Measurements from ENCODE around the gene SMC1B. TPM values are rescaled to one million over a fixed set of nuclear protein-coding genes. Genes with fewer than 3 reads are reported as not detected.

Gene SMC1B
- total RNA-seq, 3 donors from 2014 or later, result not detected

- TF ChIP-seq POLR2AphosphoS5 (IDR thresholded peaks at IDR 0.05) (no peak), POLR2A (IDR thresholded peaks at IDR 0.05) (no peak)
- TF ChIP-seq, protein P1, sequence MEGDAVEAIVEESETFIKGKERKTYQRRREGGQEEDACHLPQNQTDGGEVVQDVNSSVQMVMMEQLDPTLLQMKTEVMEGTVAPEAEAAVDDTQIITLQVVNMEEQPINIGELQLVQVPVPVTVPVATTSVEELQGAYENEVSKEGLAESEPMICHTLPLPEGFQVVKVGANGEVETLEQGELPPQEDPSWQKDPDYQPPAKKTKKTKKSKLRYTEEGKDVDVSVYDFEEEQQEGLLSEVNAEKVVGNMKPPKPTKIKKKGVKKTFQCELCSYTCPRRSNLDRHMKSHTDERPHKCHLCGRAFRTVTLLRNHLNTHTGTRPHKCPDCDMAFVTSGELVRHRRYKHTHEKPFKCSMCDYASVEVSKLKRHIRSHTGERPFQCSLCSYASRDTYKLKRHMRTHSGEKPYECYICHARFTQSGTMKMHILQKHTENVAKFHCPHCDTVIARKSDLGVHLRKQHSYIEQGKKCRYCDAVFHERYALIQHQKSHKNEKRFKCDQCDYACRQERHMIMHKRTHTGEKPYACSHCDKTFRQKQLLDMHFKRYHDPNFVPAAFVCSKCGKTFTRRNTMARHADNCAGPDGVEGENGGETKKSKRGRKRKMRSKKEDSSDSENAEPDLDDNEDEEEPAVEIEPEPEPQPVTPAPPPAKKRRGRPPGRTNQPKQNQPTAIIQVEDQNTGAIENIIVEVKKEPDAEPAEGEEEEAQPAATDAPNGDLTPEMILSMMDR (IDR thresholded peaks at IDR 0.05), result peak in 1 of 3 donors; percentile 18
- intact Hi-C loops (cut with DNase I; ENCODE audit: low total_unique reads), result loop anchor here (1.0 kb wide), 1 partner anchor 40 kb away; no protein-coding TSS in a partner anchor
- Histone ChIP-seq H3K4me3 (peak overlapping the region; percentile 98 to 100 (median 99)), H3K4me1 (peaks cover 4 to 8% of the 10 kb centered on the region in 2 donors), H3K27ac (peak overlapping the region; percentile 84 to 90), H3K9me3 (no peaks in the 10 kb centered on the region), H3K36me3 (no peaks in the 10 kb centered on the region), H3K27me3 (no peaks in the 10 kb centered on the region)
- DNase-seq (ENCODE audit: low spot score in 2 of 2), result peak in 1 of 2 donors; percentile 35
Observed at GRCh38 chr22:45308957-45309421, 104.4 kb downstream of the SMC1B start.

DNA sequence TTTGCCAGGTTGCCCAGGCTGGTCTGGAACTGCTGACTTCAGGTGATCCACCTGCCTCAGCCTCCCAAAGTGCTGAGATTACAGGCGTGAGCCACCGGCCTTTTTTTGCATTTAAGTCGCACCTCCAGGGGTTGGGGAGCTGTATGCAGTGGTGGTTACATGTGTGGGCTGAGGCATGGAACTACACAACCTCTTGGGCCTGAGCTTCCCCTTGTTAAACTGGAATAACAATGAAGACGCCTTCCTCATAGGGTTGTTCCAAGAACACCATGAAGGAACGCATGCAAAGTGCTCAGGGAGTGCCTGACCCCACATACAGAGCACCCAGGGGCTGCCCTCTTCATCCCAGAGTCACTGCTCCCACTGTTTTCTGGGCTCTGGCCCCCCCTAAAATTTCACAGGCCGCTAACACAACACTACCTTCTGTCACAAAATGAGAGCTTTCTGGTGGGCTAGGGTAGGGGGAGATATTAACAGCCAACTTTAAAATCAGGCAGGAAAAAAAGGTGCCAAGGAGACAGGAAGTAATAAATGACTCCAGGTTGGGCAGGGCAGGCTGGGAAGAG is 104.9 kb downstream of the SMC1B start:
- intact Hi-C loops (cut with DNase I; ENCODE audit: low total_unique reads), result loop anchor here (1.0 kb wide), 1 partner anchor 39 kb away; no protein-coding TSS in a partner anchor
- Histone ChIP-seq H3K9me3 (no peaks in the 10 kb centered on the region), H3K27ac (peak overlapping the region; percentile 84 to 90), H3K4me3 (peak overlapping the region in 2 of 3 donors; percentile 98 to 100), H3K27me3 (no peaks in the 10 kb centered on the region), H3K36me3 (no peaks in the 10 kb centered on the region), H3K4me1 (peaks cover 4 to 8% of the 10 kb centered on the region in 2 donors)
- TF ChIP-seq POLR2A (IDR thresholded peaks at IDR 0.05) (no peak), POLR2AphosphoS5 (IDR thresholded peaks at IDR 0.05) (no peak)
- TF ChIP-seq, protein P1 (IDR thresholded peaks at IDR 0.05), result no peak
- DNase-seq (ENCODE audit: low spot score in 2 of 2), result no peak

DNA sequence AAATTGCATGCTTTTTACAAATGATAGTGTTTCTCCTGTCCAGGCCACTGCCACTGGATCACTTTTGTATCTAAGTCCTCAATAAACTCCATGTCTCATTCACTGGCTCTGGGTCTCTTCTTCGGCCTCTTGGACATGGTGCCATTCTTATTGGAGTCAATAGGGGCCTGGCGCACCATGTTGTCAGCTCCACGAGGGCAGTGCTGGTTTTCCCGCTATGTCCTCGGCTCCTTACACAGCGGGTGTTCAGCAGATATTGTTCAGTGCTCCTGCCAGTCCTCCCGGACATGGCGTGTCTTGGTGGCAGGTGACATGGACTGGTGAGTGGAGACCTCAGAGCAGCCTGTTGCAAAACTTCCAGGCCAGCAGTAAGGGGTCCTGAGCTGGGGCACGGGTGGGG is 107.3 kb downstream of the SMC1B start:
- Histone ChIP-seq H3K9me3 (no peaks in the 10 kb centered on the region), H3K27me3 (no peaks in the 10 kb centered on the region), H3K36me3 (no peaks in the 10 kb centered on the region), H3K4me1 (peaks cover 2 to 6% of the 10 kb centered on the region in 2 donors), H3K27ac (no peak overlapping the region), H3K4me3 (no peak overlapping the region)
- no peak for DNase-seq (ENCODE audit: low spot score in 2 of 2)
- TF ChIP-seq POLR2A (IDR thresholded peaks at IDR 0.05), result no peak
- no peak for TF ChIP-seq POLR2AphosphoS5 (IDR thresholded peaks at IDR 0.05)
- TF ChIP-seq, protein P1 (IDR thresholded peaks at IDR 0.05), result no peak
- intact Hi-C loops (cut with DNase I; ENCODE audit: low total_unique reads), result no loop called here

- H3K9me3 ChIP-seq, result no peaks in the 10 kb centered on the region
- H3K4me1 ChIP-seq, result peaks cover 0 to under 1% of the 10 kb centered on the region in 2 donors
- no peak overlapping the region for H3K4me3 ChIP-seq
- intact Hi-C loops (cut with DNase I; ENCODE audit: low total_unique reads), result no loop called here
- H3K36me3 ChIP-seq, result no peaks in the 10 kb centered on the region
- no peak for DNase-seq (ENCODE audit: low spot score in 2 of 2)
- TF ChIP-seq POLR2AphosphoS5 (IDR thresholded peaks at IDR 0.05), result no peak
- no peaks in the 10 kb centered on the region for H3K27me3 ChIP-seq
- no peak overlapping the region for H3K27ac ChIP-seq
Observed at GRCh38 chr22:45305456-45306075, 107.8 kb downstream of the SMC1B start.

DNA sequence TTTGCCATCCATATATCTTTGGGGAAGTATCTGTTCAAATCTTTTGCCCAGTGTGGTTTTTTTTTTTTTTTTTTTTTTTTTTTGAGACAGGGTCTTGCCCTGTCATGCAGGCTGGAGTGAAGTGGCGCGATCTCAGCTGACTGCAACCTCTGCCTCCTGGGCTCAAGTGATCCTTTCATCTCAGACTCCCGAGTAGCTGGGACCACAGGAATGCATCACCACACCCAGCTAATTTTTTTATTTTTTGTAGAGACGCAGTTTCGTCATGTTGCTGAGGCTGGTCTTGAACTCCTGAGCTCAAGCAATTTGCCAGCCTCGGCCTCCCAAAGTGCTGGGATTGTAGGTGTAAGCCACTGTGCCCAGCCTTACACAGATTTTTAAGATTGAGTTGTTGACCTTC is 108.4 kb downstream of the SMC1B start:
- intact Hi-C loops (cut with DNase I; ENCODE audit: low total_unique reads), result no loop called here
- TF ChIP-seq, protein P1 (IDR thresholded peaks at IDR 0.05), result no peak
- TF ChIP-seq POLR2AphosphoS5 (IDR thresholded peaks at IDR 0.05) (no peak), POLR2A (IDR thresholded peaks at IDR 0.05) (no peak)
- H3K27ac ChIP-seq, result no peak overlapping the region

More for the DNA sequence above, 108.4 kb downstream of the SMC1B start:
- Histone ChIP-seq H3K36me3 (no peaks in the 10 kb centered on the region), H3K27me3 (no peaks in the 10 kb centered on the region), H3K9me3 (no peaks in the 10 kb centered on the region), H3K4me3 (no peak overlapping the region), H3K4me1 (no peaks in the 10 kb centered on the region)
- no peak for DNase-seq (ENCODE audit: low spot score in 2 of 2)

All from breast epithelium (tissue), 4 donors.